ENCODE data around the gene CLEC14A. TPM values are rescaled to one million over a fixed set of nuclear protein-coding genes. Genes with fewer than 3 reads are reported as not detected.
A peak's percentile ranks its signal among the peaks of the same experiment; 100 is the strongest.

The CLEC14A gene
- total RNA-seq, 1 experiment from 2014 or later, result not detected

- intact Hi-C loops (cut with micrococcal nuclease; ENCODE audit: unreplicated experiment), result no loop called here
- BruUV-seq (replicated peaks), result no TSS peak
- H3K27ac Mint-ChIP-seq (ENCODE audit: unreplicated experiment), result no peak overlapping the region
- peaks cover 7% of the 10 kb centered on the region for H3K4me1 Mint-ChIP-seq (ENCODE audit: low read depth, unreplicated experiment)
- CTCF ChIA-PET, result interaction anchor here (0.6 kb wide), 1 partner anchor 14 kb away, joined by 3 read pairs; no protein-coding TSS in a partner anchor
- H3K27me3 Mint-ChIP-seq (ENCODE audit: unreplicated experiment), result peaks cover 45% of the 10 kb centered on the region
- H3K36me3 Mint-ChIP-seq (ENCODE audit: insufficient read depth, unreplicated experiment), result peaks cover 14% of the 10 kb centered on the region
- no peaks in the 10 kb centered on the region for H3K9me3 Mint-ChIP-seq (ENCODE audit: low read depth, unreplicated experiment)
- DNase-seq, result no peak
- H3K4me3 Mint-ChIP-seq (ENCODE audit: low read depth, unreplicated experiment), result no peak overlapping the region
- TF ChIP-seq CTCF (IDR thresholded peaks at IDR 0.05; ENCODE audit: unreplicated experiment), result no peak
These were observed 44.6 kb downstream of the CLEC14A start for GRCh38 chr14:38211255-38211735.

GRCh38 chr14:38210587-38211216, 45.2 kb downstream of the CLEC14A start:
- no peak for DNase-seq
- CTCF ChIA-PET, result no interaction called here
- no peak overlapping the region for H3K4me3 Mint-ChIP-seq (ENCODE audit: low read depth, unreplicated experiment)
- H3K36me3 Mint-ChIP-seq (ENCODE audit: insufficient read depth, unreplicated experiment), result peaks cover 14% of the 10 kb centered on the region
- H3K27ac Mint-ChIP-seq (ENCODE audit: unreplicated experiment), result no peak overlapping the region
- peaks cover 7% of the 10 kb centered on the region for H3K4me1 Mint-ChIP-seq (ENCODE audit: low read depth, unreplicated experiment)
- peaks cover 45% of the 10 kb centered on the region for H3K27me3 Mint-ChIP-seq (ENCODE audit: unreplicated experiment)
- intact Hi-C loops (cut with micrococcal nuclease; ENCODE audit: unreplicated experiment), result no loop called here
- TF ChIP-seq CTCF (IDR thresholded peaks at IDR 0.05; ENCODE audit: unreplicated experiment), result no peak
- peaks cover 2% of the 10 kb centered on the region for H3K9me3 Mint-ChIP-seq (ENCODE audit: low read depth, unreplicated experiment)
- BruUV-seq (replicated peaks), result no TSS peak

GRCh38 chr14:38209572-38210557, 46.0 kb downstream of the CLEC14A start:
- Mint-ChIP-seq H3K4me1 (ENCODE audit: low read depth, unreplicated experiment) (peaks cover 7% of the 10 kb centered on the region), H3K9me3 (ENCODE audit: low read depth, unreplicated experiment) (peaks cover 2% of the 10 kb centered on the region), H3K36me3 (ENCODE audit: insufficient read depth, unreplicated experiment) (peaks cover 14% of the 10 kb centered on the region), H3K27ac (ENCODE audit: unreplicated experiment) (no peak overlapping the region), H3K4me3 (ENCODE audit: low read depth, unreplicated experiment) (peak overlapping the region; percentile 78), H3K27me3 (ENCODE audit: unreplicated experiment) (peaks cover 45% of the 10 kb centered on the region)
- no TSS peak for BruUV-seq (replicated peaks)
- CTCF ChIA-PET, result no interaction called here
- intact Hi-C loops (cut with micrococcal nuclease; ENCODE audit: unreplicated experiment), result no loop called here
- no peak for TF ChIP-seq CTCF (IDR thresholded peaks at IDR 0.05; ENCODE audit: unreplicated experiment)
- no peak for DNase-seq

- CTCF ChIA-PET, result no interaction called here
- peak overlapping the region; percentile 24 for H3K27ac Mint-ChIP-seq (ENCODE audit: unreplicated experiment)
- DNase-seq, result peak; percentile 58
- H3K36me3 Mint-ChIP-seq (ENCODE audit: insufficient read depth, unreplicated experiment), result peaks cover 14% of the 10 kb centered on the region
- no TSS peak for BruUV-seq (replicated peaks)
- H3K27me3 Mint-ChIP-seq (ENCODE audit: unreplicated experiment), result peaks cover 45% of the 10 kb centered on the region
- peaks cover 7% of the 10 kb centered on the region for H3K4me1 Mint-ChIP-seq (ENCODE audit: low read depth, unreplicated experiment)
- intact Hi-C loops (cut with micrococcal nuclease; ENCODE audit: unreplicated experiment), result no loop called here
- no peak for TF ChIP-seq CTCF (IDR thresholded peaks at IDR 0.05; ENCODE audit: unreplicated experiment)
- H3K9me3 Mint-ChIP-seq (ENCODE audit: low read depth, unreplicated experiment), result peaks cover 2% of the 10 kb centered on the region
- H3K4me3 Mint-ChIP-seq (ENCODE audit: low read depth, unreplicated experiment), result peak overlapping the region; percentile 78
These were observed 47.0 kb downstream of the CLEC14A start for GRCh38 chr14:38208618-38209562.
